HG02970 (cell line): ENCODE results near the gene SAP30BP.

Experiments
- ATAC-seq: cut with Tn5 transposase; IDR thresholded peaks from one replicate; pipeline ENCODE4 v1.9.1; 2021; ENCODE audit warnings: mild to moderate bottlenecking, moderate library complexity, moderate number of reproducible peaks; ENCODE audit not compliant: unreplicated experiment, low FRiP score

Gene SAP30BP

GRCh38 chr17:75704963-75705875 is 38.1 kb downstream of the SAP30BP start:
- ATAC-seq = no peak

- no peak for ATAC-seq
Measured at GRCh38 chr17:75706042-75706728, 39.0 kb downstream of the SAP30BP start.

- ATAC-seq = no peak
Measured at GRCh38 chr17:75707079-75707571, 40.0 kb downstream of the SAP30BP start.

GRCh38 chr17:75712446-75712845 is 45.3 kb downstream of the SAP30BP start:
- no peak for ATAC-seq

- no peak for ATAC-seq
Measured at GRCh38 chr17:75719732-75720131, 52.6 kb downstream of the SAP30BP start.

- no peak for ATAC-seq
Measured at GRCh38 chr17:75720656-75721462, 53.7 kb downstream of the SAP30BP start, which contains the start of gene ITGB4. Gene ITGB4 (plus strand): TSS chr17:75721459. CDS start chr17:75724704, 3,245 bp downstream.

GRCh38 chr17:75721463-75722011 is 54.4 kb downstream of the SAP30BP start:
- no peak for ATAC-seq

- ATAC-seq = no peak
Measured at GRCh38 chr17:75722076-75722475, 54.9 kb downstream of the SAP30BP start.

- no peak for ATAC-seq
Measured at GRCh38 chr17:75722542-75723095, 55.5 kb downstream of the SAP30BP start.

- ATAC-seq = no peak
Measured at GRCh38 chr17:75723171-75723930, 56.2 kb downstream of the SAP30BP start.

- no peak for ATAC-seq
Measured at GRCh38 chr17:75724016-75725003, 57.2 kb downstream of the SAP30BP start.

GRCh38 chr17:75725504-75725903 is 58.4 kb downstream of the SAP30BP start:
- no peak for ATAC-seq

- ATAC-seq = no peak
Measured at GRCh38 chr17:75727391-75727790, 60.3 kb downstream of the SAP30BP start.

GRCh38 chr17:75729351-75729750 is 62.2 kb downstream of the SAP30BP start:
- no peak for ATAC-seq

- ATAC-seq = no peak
Measured at GRCh38 chr17:75730065-75730464, 62.9 kb downstream of the SAP30BP start.

GRCh38 chr17:75731086-75731715 is 64.1 kb downstream of the SAP30BP start:
- ATAC-seq = no peak

- ATAC-seq = no peak
Measured at GRCh38 chr17:75731716-75732498, 64.8 kb downstream of the SAP30BP start.
